Measurements from ENCODE around the gene FOXN3.

Gene FOXN3

GRCh38 chr14:89245802-89246201 lies 171.2 kb downstream of the FOXN3 start:
- no peak for DNase-seq

DNA sequence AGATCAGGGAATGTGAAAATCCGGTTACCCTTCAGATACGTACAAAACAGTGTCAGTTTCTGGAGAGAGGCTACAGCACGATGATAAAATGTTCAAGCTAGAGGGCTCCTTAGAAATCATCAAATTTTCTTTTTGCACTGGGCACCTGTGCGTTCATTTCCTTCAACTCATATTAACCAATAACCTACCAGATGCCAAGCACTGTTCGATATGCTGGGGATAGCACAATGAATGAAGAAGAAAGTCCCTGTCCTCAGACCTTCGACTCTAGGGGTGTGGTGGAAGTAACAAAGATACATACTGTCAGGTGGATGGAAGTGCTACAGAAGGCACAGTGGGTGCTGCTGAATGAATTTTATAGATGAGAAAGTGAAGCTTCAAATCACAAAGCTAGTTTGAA lies 172.3 kb downstream of the FOXN3 start:
- DNase-seq, result no peak

DNA sequence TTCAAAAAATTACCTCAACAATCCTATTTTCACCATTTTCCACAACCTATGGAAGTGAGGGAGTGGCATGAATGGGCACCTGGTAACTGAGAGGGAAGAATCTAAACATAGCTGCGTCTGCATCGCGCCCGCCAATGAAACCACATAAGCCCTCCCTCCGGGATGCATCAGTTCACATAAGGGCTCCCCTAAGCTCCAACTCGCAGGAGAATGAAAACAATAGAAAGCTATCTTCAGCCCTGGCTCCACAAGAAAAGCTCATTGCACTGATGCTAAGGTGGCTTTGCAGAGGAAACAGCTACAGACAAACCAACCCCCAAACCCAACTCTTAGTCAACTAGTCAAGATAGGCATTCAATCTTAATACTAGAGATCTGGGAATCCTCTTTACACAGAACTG lies 173.3 kb downstream of the FOXN3 start:
- no peak for DNase-seq

- DNase-seq, result no peak
Observed at GRCh38 chr14:89243286-89243685, 173.7 kb downstream of the FOXN3 start.

GRCh38 chr14:89242652-89243279 lies 174.3 kb downstream of the FOXN3 start:
- no peak for DNase-seq

DNA sequence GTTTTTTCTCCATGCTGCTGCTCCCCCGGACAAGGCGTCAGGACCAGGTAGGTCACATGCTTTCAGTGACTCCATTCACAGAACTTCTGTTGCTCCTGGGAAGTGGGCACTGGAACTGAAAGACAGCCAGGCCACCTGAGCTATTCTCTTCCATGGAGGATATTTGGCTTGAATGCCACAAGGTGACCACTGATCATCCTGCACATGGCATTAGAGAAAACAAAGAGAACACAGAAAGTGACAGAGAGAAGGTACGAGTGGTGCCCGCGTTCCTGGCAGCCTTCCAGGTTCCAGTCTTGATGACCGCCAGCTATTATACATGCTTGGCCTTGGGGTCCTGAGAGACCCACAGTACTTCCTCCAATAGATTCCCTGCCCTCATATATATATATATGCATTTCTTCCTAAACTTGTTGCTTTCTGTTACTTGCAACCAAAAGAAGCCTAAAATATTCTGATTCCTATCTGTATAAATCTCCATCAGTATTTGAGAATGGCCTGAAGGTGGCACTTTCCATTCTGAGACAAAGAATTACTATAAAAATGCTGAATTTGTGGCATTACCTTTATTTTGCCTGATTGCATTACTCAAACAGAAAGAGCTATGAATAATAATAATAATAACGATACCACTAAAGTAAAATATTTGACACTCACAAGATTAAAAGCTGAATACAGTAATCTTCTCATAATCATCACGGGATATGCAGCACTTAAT lies 174.9 kb downstream of the FOXN3 start:
- DNase-seq, result no peak

GRCh38 chr14:89241257-89241656 lies 175.8 kb downstream of the FOXN3 start:
- DNase-seq, result no peak

DNA sequence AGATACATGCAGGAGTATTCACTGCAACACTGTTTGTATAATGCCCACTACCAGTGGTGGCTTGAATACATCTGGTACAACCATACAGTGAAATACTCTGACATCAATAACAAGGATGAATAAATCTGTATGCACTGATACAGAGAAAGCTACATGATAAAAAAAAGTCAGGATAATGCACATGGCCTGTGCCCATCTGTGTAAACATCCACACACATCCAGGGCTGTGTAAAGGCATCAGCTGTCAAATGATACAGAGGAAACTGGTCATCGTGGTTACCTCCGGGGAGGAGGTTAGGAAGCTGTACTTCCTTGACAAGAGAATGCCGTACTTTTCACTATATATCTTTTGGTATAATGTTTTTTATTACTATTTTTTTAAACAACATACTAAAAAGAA lies 176.6 kb downstream of the FOXN3 start:
- no peak for DNase-seq

DNA sequence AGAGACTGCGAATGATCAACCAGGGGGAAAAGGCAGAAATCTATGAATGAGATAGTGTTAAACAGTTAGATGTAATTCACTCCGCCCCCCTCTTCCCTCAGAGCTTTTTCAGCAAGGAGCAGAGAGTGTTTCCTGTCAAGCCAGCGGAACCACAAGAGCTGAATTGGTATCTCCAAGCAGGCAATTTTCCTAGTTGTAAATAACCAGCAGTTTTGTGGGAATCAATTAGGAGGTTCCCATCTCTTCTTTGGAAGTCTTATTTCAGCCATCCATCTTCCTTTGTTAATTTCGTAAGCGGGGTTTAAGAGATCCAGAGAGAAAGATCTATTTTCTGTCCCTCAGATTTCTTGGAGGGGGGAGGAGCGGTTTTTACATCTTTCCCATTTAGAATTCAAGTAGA lies 178.0 kb downstream of the FOXN3 start:
- no peak for DNase-seq

DNA sequence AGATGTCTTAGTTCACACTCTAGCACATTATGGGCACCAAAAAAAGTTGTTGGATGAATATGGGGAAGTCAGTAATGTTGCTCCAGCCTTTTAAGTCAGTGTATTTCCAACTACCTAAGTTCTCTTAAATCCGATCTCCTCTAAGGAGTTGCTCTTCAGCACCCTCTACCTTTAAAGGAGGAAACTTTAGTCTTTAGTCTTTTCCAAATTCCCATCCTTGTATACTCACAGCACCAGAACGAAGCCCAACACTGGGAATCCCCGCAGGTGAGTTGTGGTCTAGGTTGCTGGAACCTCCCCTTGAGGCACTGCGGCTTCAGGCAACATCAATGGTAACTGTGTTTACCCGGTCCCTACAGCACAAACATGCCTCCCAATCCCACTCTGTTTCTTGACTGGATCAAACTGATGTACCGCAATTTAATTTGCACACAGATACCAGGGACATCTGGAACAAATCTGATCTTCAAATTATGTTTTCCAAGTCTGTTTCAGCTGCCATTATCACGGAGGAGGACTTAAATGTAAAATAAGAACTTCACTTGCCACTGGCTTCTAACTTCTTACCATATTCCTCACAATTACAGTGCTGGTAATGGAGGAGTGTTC lies 179.0 kb downstream of the FOXN3 start:
- DNase-seq, result peak in 1 of 2 experiments; percentile 22

DNA sequence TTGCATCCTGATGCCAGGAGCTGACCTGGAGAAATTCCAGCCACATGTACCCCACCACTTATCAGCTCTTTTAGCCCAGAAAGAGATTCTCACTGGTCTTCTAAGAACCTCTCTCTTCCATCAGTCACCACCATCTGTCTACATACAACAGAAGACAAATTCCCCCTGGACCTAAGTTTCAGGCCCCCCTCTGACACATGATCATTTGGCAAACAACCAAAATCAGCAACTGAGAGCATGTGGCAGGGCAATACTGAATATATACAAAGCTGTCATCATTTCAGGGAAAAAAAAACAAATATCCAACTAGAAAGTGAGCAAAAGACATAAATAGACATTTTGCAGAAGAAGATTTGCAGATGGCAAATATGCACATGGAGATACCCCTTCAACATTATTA lies 180.2 kb downstream of the FOXN3 start:
- DNase-seq, result peak; percentile 78 to 94

- DNase-seq, result no peak
Observed at GRCh38 chr14:89233184-89233583, 183.8 kb downstream of the FOXN3 start.

DNA sequence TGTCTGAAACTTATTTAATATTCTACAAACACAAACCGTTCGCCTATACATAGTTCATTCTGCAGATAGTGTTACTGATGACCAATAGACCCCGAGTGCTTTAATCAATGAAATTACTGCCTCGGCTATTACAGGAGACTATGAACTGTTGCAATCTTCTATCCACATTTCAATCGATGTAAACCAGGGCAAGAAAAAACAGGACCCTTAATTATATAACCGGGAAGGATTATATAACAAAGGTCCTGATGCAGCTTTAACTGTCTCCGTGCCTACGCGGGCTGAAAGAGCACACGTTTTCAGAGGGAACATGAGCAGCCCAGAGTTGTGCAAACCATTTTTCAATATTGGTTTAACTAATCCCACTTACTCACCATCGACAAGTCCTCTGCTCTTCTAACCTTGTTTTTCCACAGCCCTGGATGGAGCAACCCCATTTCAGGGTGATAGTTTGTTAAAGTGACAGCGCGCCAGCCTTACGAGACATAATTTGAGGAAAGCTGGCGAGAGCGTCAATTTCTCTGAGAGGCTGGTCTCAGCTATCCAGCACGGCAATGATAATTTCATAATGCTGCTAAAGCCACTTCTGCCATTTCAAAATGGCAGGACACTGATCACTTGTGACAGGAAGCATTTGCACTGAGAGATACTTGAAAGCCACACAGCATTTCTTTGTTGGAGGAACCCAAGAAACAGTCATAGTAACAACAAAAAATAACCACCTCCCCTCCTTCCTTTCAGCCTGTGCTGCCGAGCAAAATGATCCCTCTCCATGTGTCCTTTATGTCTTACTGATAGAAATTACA lies 184.6 kb downstream of the FOXN3 start:
- no peak for DNase-seq

DNA sequence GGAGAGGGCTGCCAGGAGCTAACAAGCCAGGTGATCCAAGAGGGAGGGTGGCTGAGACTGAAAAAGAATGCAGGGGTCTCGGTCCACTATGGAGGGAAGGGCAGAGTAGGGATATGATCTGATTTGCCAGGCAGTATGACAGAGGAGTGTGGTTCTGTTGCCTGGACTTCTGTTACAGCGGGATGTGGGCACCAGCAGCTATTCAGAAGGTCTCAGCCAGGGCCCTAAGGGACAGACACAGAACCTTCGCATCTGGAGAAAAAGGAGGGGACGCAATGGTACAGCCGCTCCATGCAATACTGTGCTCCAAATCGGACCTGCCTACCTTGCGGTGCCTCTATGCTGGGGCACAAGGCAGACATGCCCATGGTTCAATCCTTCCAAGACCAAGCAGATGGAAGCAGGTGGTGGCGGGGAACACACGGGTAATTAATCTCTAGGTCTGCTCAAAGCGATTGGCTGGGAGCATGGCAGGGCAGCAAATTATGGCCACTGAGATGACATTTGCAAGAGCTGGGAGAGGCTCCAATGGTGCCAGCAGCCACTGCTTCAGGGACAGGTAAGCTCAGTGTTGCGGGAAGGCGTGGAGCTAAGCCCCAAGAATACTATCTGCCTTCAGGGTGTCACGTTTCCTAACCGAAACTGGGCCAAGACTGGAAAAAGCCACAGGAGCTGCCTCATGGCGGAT lies 185.5 kb downstream of the FOXN3 start:
- no peak for DNase-seq

DNA sequence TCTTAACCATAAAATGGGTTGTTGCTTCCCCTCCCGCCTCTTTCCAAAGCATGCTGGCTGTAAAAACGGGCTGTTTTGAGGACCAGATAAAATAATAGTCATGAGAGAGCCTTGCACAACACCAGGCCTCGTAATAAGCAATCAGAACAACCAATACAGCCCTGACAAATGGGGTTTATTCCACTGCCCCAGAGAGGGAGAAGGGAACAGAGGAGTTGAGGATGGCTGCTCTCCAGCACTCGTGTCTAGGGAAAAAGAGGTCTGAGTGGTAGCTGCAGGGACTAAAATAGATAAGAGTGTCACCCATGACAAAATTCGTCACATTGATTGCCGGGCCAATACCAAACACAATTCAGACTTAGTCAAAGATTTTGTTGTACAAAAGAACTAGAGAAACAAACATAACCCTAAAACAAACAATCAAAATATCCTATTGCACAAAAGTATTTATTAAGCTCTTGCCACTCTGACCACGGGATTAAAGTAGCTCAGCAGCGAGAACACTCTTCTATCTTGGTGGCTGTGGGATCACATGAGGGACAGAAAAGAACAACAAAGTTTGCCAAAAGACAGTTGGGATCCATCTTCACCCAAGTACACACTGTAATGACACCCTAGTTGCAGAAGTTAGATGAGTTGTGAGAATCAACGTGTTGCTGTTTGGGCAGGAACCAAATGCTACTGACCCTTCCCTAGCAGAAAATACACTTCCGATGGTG lies 188.0 kb downstream of the FOXN3 start:
- DNase-seq, result no peak

DNA sequence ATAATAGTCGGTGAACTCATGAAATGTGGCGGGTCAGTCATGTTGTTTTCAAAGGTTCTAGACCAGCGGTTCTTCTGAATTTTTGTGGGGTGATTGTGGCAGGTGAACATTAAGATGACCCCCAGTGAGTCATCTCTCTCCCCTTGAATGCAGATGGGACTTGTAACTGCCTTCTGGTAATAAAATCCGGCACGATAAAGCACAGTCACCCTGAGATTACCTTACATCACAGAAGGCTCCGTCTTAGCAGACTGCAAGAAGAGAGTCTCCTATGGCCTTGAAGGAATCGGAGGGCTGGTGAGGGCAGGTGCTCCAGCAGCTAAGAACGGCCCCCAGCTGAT lies 189.6 kb downstream of the FOXN3 start:
- DNase-seq, result no peak

GRCh38 chr14:89226801-89227495 lies 190.1 kb downstream of the FOXN3 start:
- DNase-seq, result peak; percentile 47 to 69

DNA sequence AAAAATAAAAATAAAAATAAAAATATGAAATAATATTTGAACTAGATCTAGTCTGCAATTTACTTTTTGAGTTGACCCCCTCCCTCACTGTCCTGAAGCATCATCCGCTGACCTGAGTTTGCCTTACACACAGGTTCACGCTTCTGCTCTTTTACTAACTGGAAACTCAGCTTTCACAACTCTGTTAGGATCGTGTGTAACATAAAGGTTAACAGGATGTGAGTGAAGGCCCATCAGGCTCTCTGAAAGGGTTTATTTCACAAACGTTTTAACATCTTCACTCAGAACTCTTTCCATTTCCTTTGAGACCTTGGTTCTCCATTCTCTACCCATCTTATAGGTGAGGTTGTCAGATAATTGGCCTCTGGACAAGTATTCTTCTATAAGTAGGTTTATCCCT lies 191.4 kb downstream of the FOXN3 start:
- no peak for DNase-seq

- DNase-seq, result no peak
Observed at GRCh38 chr14:89221109-89221810, 195.8 kb downstream of the FOXN3 start.

DNA sequence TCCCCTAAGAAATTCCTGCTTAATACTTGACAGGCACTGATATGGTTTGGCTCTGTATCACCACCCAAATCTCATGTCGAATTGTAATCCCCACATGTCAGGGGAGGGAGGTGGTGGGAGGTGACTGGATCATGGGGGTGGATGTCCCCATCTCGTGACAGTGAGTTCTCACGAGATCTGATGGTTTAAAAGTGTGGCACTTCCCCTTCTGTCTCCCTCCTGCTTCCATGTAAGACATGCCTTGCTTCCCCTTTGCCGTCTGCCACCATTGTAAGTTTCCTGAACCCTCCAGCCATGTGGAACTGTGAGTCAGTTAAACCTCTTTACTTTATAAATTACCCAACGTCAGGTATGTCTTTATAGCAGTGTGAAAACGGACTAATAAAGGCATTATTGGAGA lies 198.0 kb downstream of the FOXN3 start:
- DNase-seq, result no peak

GRCh38 chr14:89217891-89218290 lies 199.1 kb downstream of the FOXN3 start:
- DNase-seq, result no peak

Data from NCI-H446 (cell line).